Measurements from ENCODE around the gene OTUB2. TPM values are rescaled to one million over a fixed set of nuclear protein-coding genes. Genes with fewer than 3 reads are reported as not detected.

OTUB2 gene
- total RNA-seq, 1 experiment from 2014 or later: 1.1 TPM

DNA sequence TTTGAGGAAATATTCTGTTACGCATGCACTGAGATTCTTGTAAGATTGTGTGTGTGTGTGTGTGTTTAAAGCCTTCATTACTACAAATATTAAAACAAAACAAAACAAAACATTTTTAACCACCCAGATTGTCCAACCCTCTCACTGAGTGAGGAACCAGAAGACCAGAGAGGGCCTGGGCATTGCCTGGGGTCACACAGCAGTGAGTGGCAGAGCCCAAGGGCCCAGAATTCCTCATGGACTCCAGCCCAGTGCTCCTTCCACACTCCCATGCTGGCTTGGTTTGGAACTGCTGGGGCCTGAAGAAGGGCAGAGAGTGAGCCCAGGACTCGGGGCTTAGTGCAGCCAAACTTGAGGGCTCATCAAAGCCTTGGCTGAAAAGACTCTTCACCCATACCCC lies 1.6 kb upstream of the OTUB2 start:
- ChIA-PET POLR2A (ENCODE audit: low non-redundant PET) (no interaction called here), CTCF (no interaction called here)
- no peak overlapping the region for H3K27ac ChIP-seq (ENCODE audit: low read depth, low read length, poor library complexity, severe bottlenecking)
- no TSS peak for BruUV-seq (replicated peaks)
- DNase-seq (ENCODE audit: low spot score): no peak
- TF ChIP-seq, protein P1, sequence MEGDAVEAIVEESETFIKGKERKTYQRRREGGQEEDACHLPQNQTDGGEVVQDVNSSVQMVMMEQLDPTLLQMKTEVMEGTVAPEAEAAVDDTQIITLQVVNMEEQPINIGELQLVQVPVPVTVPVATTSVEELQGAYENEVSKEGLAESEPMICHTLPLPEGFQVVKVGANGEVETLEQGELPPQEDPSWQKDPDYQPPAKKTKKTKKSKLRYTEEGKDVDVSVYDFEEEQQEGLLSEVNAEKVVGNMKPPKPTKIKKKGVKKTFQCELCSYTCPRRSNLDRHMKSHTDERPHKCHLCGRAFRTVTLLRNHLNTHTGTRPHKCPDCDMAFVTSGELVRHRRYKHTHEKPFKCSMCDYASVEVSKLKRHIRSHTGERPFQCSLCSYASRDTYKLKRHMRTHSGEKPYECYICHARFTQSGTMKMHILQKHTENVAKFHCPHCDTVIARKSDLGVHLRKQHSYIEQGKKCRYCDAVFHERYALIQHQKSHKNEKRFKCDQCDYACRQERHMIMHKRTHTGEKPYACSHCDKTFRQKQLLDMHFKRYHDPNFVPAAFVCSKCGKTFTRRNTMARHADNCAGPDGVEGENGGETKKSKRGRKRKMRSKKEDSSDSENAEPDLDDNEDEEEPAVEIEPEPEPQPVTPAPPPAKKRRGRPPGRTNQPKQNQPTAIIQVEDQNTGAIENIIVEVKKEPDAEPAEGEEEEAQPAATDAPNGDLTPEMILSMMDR (conservative IDR thresholded peaks at IDR 0.05; ENCODE audit: low read depth, low read length): no peak
- TF ChIP-seq EZH2 (IDR thresholded peaks at IDR 0.05; ENCODE audit: borderline replicate concordance, low read depth, low read length, poor library complexity, severe bottlenecking): no peak
- no peak overlapping the region for H3K4me3 ChIP-seq (ENCODE audit: low read depth, low read length, poor library complexity, severe bottlenecking)
- intact Hi-C loops (cut with micrococcal nuclease; ENCODE audit: unreplicated experiment): no loop called here
- H3K27me3 ChIP-seq (replicated peaks; ENCODE audit: insufficient read depth, low read depth, low read length, poor library complexity): no peaks in the 10 kb centered on the region
- no peaks in the 10 kb centered on the region for H3K9me3 ChIP-seq (ENCODE audit: low read depth, low read length, poor library complexity, severe bottlenecking)
- no peaks in the 10 kb centered on the region for H3K4me1 ChIP-seq (ENCODE audit: insufficient read depth, low read length, poor library complexity, severe bottlenecking)
- H3K36me3 ChIP-seq (ENCODE audit: insufficient read depth, low read length, poor library complexity, severe bottlenecking): no peaks in the 10 kb centered on the region

DNA sequence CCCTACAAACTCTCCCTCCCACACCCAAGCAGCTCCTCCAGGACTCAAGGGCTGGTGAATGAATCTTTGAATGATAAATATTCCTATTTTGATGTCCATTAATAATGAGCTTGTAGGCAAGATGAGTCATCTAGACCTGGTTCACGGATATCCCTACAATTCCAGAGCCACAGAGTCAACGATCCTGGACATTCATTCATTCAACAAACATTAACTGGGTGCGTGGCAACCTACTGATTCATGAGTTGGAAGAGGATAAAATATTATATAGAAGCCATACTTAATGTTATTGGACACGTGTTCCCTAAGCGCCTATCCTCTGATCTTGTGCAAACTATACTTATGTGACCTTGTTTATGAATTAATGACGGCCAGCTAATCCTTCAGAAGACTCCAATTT lies 420 bp upstream of the OTUB2 start:
- POLR2A ChIA-PET (ENCODE audit: low non-redundant PET): interaction anchor here (0.6 to 0.7 kb wide), 2 partner anchors 25 to 42 kb away, joined by 3 read pairs; no protein-coding TSS in a partner anchor
- Histone ChIP-seq H3K36me3 (ENCODE audit: insufficient read depth, low read length, poor library complexity, severe bottlenecking) (no peaks in the 10 kb centered on the region), H3K9me3 (ENCODE audit: low read depth, low read length, poor library complexity, severe bottlenecking) (no peaks in the 10 kb centered on the region), H3K4me1 (ENCODE audit: insufficient read depth, low read length, poor library complexity, severe bottlenecking) (no peaks in the 10 kb centered on the region), H3K4me3 (ENCODE audit: low read depth, low read length, poor library complexity, severe bottlenecking) (peak overlapping the region; percentile 67), H3K27ac (ENCODE audit: low read depth, low read length, poor library complexity, severe bottlenecking) (no peak overlapping the region), H3K27me3 (replicated peaks; ENCODE audit: insufficient read depth, low read depth, low read length, poor library complexity) (no peaks in the 10 kb centered on the region)
- intact Hi-C loops (cut with micrococcal nuclease; ENCODE audit: unreplicated experiment): no loop called here
- CTCF ChIA-PET: interaction anchor here (1.0 kb wide), 1 partner anchor 111 kb away, joined by 3 read pairs; no protein-coding TSS in a partner anchor
- BruUV-seq (replicated peaks): no TSS peak
- no peak for DNase-seq (ENCODE audit: low spot score)
- TF ChIP-seq, protein P1 (conservative IDR thresholded peaks at IDR 0.05; ENCODE audit: low read depth, low read length): no peak
- TF ChIP-seq EZH2 (IDR thresholded peaks at IDR 0.05; ENCODE audit: borderline replicate concordance, low read depth, low read length, poor library complexity, severe bottlenecking): no peak

DNA sequence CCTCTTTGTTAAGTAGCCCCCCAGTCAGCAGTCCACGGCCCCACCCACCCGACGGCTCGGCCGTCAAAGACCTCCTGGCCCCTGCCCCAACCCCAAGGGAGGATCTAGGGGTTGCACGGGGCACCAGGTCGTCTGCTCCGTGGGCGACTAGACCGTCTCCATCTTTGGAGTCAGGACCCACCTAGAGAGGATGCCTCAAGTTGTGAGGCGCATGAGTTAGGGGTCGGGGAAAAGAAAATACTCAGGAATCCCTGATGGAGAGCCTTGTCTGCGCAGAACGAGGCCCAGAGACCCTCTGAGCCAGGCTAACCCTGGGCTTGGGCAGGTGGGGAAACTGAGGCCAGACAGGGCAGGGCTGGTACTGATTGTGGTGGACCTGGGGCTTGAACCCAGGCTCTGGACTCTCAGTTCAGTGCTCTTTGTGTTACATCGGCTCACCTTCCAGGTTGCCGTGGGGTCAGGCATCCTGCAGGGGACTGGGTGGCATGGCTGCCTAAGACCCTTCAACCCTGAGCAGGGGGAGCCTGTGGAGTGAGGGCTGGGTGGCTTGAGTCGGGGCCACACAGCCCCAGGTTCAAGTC lies 839 bp downstream of the OTUB2 start:
- Histone ChIP-seq H3K27ac (ENCODE audit: low read depth, low read length, poor library complexity, severe bottlenecking) (no peak overlapping the region), H3K4me1 (ENCODE audit: insufficient read depth, low read length, poor library complexity, severe bottlenecking) (no peaks in the 10 kb centered on the region), H3K27me3 (replicated peaks; ENCODE audit: insufficient read depth, low read depth, low read length, poor library complexity) (no peaks in the 10 kb centered on the region), H3K36me3 (ENCODE audit: insufficient read depth, low read length, poor library complexity, severe bottlenecking) (no peaks in the 10 kb centered on the region), H3K4me3 (ENCODE audit: low read depth, low read length, poor library complexity, severe bottlenecking) (peak overlapping the region; percentile 67), H3K9me3 (ENCODE audit: low read depth, low read length, poor library complexity, severe bottlenecking) (no peaks in the 10 kb centered on the region)
- ChIA-PET CTCF (no interaction called here), POLR2A (ENCODE audit: low non-redundant PET) (no interaction called here)
- DNase-seq (ENCODE audit: low spot score): no peak
- intact Hi-C loops (cut with micrococcal nuclease; ENCODE audit: unreplicated experiment): no loop called here
- BruUV-seq (replicated peaks): no TSS peak
- TF ChIP-seq, protein P1 (conservative IDR thresholded peaks at IDR 0.05; ENCODE audit: low read depth, low read length): no peak
- no peak for TF ChIP-seq EZH2 (IDR thresholded peaks at IDR 0.05; ENCODE audit: borderline replicate concordance, low read depth, low read length, poor library complexity, severe bottlenecking)

All from A673 (cell line).